ENCODE data around the gene NETO2. TPM values are rescaled to one million over a fixed set of nuclear protein-coding genes. Genes with fewer than 3 reads are reported as not detected.

NETO2 gene
- total and polyA plus RNA-seq, 2 of the 13 experiments (the other 11 are each of a cell fraction or from before 2014, with no cell fraction given), result 8.2 to 13.5 TPM

- TF ChIP-seq SMAD1 (CRISPR knock-in tag; IDR thresholded peaks at IDR 0.05; ENCODE audit: borderline replicate concordance, low read depth) (no peak), EEA1 (CRISPR knock-in tag; IDR thresholded peaks at IDR 0.05; ENCODE audit: borderline replicate concordance) (peak; percentile 27; the same call in 1 of the 2 replicates), KMT2A (CRISPR knock-in tag; IDR thresholded peaks at IDR 0.05) (no peak; the same call in 1 of the 2 replicates), RFXANK (CRISPR knock-in tag; IDR thresholded peaks at IDR 0.05) (no peak), JUNB (CRISPR knock-in tag; IDR thresholded peaks at IDR 0.05; ENCODE audit: borderline replicate concordance) (no peak), CAMTA2 (CRISPR knock-in tag; IDR thresholded peaks at IDR 0.05; ENCODE audit: borderline replicate concordance) (no peak), MTA1 (CRISPR knock-in tag; IDR thresholded peaks at IDR 0.05; ENCODE audit: borderline replicate concordance) (peak; percentile 46; the same call in 1 of the 2 replicates), ZFYVE20 (CRISPR knock-in tag; IDR thresholded peaks at IDR 0.05; ENCODE audit: borderline replicate concordance, low read depth) (peak; percentile 72; the same call in 1 of the 2 replicates), TAF15 (IDR thresholded peaks at IDR 0.05; ENCODE audit: low read depth, low read length, poor library complexity, severe bottlenecking) (no peak), CBX5 (CRISPR knock-in tag; IDR thresholded peaks at IDR 0.05; ENCODE audit: borderline replicate concordance) (no peak), ZNF138 (CRISPR knock-in tag; IDR thresholded peaks at IDR 0.05; ENCODE audit: low read depth) (no peak; the same call in 1 of the 2 replicates), UBTF (CRISPR knock-in tag; IDR thresholded peaks at IDR 0.05) (peak; percentile 93; the same call in 1 of the 2 replicates), SMAD9 (CRISPR knock-in tag; IDR thresholded peaks at IDR 0.05) (no peak), FOXP1 (IDR thresholded peaks at IDR 0.05) (no peak), FOXP1 (CRISPR knock-in tag; IDR thresholded peaks at IDR 0.05) (no peak), ZNF878 (CRISPR knock-in tag; IDR thresholded peaks at IDR 0.05) (no peak), HNRNPH1 (optimal IDR thresholded peaks at IDR 0.05; ENCODE audit: low read depth, low read length) (no peak), GPBP1L1 (CRISPR knock-in tag; IDR thresholded peaks at IDR 0.05) (no peak), HMGA1 (CRISPR knock-in tag; conservative IDR thresholded peaks at IDR 0.05) (no peak)
- TF ChIP-seq, protein P1, sequence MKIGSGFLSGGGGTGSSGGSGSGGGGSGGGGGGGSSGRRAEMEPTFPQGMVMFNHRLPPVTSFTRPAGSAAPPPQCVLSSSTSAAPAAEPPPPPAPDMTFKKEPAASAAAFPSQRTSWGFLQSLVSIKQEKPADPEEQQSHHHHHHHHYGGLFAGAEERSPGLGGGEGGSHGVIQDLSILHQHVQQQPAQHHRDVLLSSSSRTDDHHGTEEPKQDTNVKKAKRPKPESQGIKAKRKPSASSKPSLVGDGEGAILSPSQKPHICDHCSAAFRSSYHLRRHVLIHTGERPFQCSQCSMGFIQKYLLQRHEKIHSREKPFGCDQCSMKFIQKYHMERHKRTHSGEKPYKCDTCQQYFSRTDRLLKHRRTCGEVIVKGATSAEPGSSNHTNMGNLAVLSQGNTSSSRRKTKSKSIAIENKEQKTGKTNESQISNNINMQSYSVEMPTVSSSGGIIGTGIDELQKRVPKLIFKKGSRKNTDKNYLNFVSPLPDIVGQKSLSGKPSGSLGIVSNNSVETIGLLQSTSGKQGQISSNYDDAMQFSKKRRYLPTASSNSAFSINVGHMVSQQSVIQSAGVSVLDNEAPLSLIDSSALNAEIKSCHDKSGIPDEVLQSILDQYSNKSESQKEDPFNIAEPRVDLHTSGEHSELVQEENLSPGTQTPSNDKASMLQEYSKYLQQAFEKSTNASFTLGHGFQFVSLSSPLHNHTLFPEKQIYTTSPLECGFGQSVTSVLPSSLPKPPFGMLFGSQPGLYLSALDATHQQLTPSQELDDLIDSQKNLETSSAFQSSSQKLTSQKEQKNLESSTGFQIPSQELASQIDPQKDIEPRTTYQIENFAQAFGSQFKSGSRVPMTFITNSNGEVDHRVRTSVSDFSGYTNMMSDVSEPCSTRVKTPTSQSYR (CRISPR knock-in tag; IDR thresholded peaks at IDR 0.05; ENCODE audit: borderline replicate concordance), result no peak
- TF ChIP-seq, protein P2, sequence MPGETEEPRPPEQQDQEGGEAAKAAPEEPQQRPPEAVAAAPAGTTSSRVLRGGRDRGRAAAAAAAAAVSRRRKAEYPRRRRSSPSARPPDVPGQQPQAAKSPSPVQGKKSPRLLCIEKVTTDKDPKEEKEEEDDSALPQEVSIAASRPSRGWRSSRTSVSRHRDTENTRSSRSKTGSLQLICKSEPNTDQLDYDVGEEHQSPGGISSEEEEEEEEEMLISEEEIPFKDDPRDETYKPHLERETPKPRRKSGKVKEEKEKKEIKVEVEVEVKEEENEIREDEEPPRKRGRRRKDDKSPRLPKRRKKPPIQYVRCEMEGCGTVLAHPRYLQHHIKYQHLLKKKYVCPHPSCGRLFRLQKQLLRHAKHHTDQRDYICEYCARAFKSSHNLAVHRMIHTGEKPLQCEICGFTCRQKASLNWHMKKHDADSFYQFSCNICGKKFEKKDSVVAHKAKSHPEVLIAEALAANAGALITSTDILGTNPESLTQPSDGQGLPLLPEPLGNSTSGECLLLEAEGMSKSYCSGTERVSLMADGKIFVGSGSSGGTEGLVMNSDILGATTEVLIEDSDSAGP (CRISPR knock-in tag; IDR thresholded peaks at IDR 0.05; ENCODE audit: borderline replicate concordance), result peak; percentile 57
Observed at GRCh38 chr16:47142821-47143676, 696 bp downstream of the NETO2 start (continued).

All from HepG2 (cell line).